K562 (cell line): Measurements from ENCODE around the gene EMID1. TPM values are rescaled to one million over a fixed set of nuclear protein-coding genes. Genes with fewer than 3 reads are reported as not detected.

Source experiments
- FOXK1 ChIP-seq: sonication (generic); formaldehyde crosslinking; IDR thresholded peaks from 2 replicates; pipeline ENCODE4 v1.8.0; 2022; ENCODE audit warnings: missing genetic modification reagents, mild to moderate bottlenecking, borderline replicate concordance
- MCM3 ChIP-seq: fragments of 450-650 bp; IDR thresholded peaks from 2 replicates; pipeline ENCODE4 v1.6.1; 2016
- PHB2 ChIP-seq: fragments of 450-650 bp; IDR thresholded peaks from 2 replicates; pipeline ENCODE4 v1.6.1; 2017; ENCODE audit warnings: low read depth
- ZNF408 ChIP-seq: fragments of 250-450 bp; sonication (Bioruptor Pico); IDR thresholded peaks from 2 replicates; pipeline ENCODE4 v1.4.0; 2020; ENCODE audit warnings: low read depth, mild to moderate bottlenecking, moderate library complexity
- ZNF644 ChIP-seq: fragments of 200-800 bp; sonication (Bioruptor generic); IDR thresholded peaks from 2 replicates; pipeline ENCODE4 v1.6.1; 2016; ENCODE audit warnings: low read depth, missing genetic modification characterization, missing compliant biosample characterization
- ZNF766 ChIP-seq: fragments of 200-800 bp; sonication (Bioruptor generic); conservative IDR thresholded peaks from 2 replicates; pipeline ENCODE4 v1.6.1; 2016; ENCODE audit warnings: missing genetic modification characterization, missing compliant biosample characterization
- polyA plus RNA-seq, 8 experiments: library from polyadenylated mRNA; depleted of rRNA in 4 of 8; stranded (reverse) in 5 of 8; unstranded in 3 of 8; fragments of >200 nt; fragmentation: Nextera tagmentation in 2 of 8; fragmentation: Illumina TruSeq in 1 of 8; extraction: Ambion mirVana in 2 of 8; extraction: Trizol in 1 of 8; gene quantifications; 2 replicates each; pipeline versions ENCODE4 v1.2.1 to v1.2.3, GENCODE V29; 2011 to 2014; ENCODE audit warnings: inconsistent platforms in 1 of 8, missing spikeins in 1 of 8
- total RNA-seq, 7 experiments: library from RNA; depleted of rRNA in 6 of 7; stranded (reverse); fragments of >200 nt in 6 of 7; fragmentation: Illumina TruSeq in 2 of 7; extraction: Trizol in 2 of 7; gene quantifications; 2 replicates each; pipeline versions ENCODE4 v1.2.1 to v1.2.3, GENCODE V29; 2011 to 2021; ENCODE audit warnings: low replicate concordance in 1 of 7
- TF ChIP-seq, protein P1 (sequence below): fragments of 250-450 bp; sonication (Bioruptor Pico); IDR thresholded peaks from 2 replicates; pipeline ENCODE4 v1.4.0; 2020; ENCODE audit warnings: mild to moderate bottlenecking, moderate library complexity, borderline replicate concordance
- TF ChIP-seq, protein P2 (sequence below): fragments of 450-650 bp; IDR thresholded peaks from 2 replicates; pipeline ENCODE4 v1.6.1; 2016; ENCODE audit warnings: borderline replicate concordance
- TF ChIP-seq, protein P3 (sequence below): fragments of 450-650 bp; IDR thresholded peaks from 2 replicates; pipeline ENCODE4 v1.6.1; 2016; ENCODE audit warnings: mild to moderate bottlenecking, moderate library complexity
- TF ChIP-seq, protein P4 (sequence below): sonication (generic); formaldehyde crosslinking; IDR thresholded peaks from 2 replicates; pipeline ENCODE4 v1.9.0; 2022; ENCODE audit warnings: mild to moderate bottlenecking, missing genetic modification reagents

The EMID1 gene
- total and polyA plus RNA-seq, 9 of the 15 experiments (the other 6 are each of a cell fraction or from before 2014, with no cell fraction given): 0.15 to 7.2 (median 2.7) TPM

DNA sequence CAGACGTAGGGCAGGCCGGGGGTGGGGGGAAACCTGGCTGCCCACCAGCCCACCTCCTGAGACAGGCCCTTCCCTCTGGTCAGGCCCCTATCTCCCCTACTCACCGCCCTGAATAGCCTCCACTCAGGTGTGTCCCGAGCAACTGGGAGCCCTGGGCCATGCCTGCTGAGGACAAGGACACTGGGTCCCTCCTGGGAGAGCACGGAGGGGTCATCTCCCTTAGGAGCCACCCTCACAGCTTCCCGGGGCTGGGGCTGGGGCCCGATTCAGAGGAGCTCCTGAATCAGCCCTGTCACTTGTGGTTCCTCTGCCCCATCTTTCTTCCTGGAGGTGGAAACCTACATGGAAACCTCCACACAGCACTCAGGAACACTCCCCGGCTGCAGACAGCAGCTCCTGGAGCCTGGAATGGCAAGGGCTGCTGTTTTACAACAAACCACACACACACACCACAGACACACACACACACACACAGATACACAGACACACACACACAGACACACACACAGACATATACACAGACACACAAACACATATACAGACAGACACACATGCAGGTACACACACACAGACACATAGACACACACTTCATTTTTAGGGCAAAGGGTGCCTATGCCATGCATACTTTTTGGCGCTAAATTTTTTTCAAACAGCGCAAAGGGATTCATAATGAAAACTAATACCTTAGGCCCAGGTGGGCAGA lies 9.6 kb upstream of the EMID1 start (continued):
- TF ChIP-seq, protein P1, sequence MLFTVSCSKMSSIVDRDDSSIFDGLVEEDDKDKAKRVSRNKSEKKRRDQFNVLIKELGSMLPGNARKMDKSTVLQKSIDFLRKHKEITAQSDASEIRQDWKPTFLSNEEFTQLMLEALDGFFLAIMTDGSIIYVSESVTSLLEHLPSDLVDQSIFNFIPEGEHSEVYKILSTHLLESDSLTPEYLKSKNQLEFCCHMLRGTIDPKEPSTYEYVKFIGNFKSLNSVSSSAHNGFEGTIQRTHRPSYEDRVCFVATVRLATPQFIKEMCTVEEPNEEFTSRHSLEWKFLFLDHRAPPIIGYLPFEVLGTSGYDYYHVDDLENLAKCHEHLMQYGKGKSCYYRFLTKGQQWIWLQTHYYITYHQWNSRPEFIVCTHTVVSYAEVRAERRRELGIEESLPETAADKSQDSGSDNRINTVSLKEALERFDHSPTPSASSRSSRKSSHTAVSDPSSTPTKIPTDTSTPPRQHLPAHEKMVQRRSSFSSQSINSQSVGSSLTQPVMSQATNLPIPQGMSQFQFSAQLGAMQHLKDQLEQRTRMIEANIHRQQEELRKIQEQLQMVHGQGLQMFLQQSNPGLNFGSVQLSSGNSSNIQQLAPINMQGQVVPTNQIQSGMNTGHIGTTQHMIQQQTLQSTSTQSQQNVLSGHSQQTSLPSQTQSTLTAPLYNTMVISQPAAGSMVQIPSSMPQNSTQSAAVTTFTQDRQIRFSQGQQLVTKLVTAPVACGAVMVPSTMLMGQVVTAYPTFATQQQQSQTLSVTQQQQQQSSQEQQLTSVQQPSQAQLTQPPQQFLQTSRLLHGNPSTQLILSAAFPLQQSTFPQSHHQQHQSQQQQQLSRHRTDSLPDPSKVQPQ: no peak
- no peak for TF ChIP-seq FOXK1 (CRISPR knock-in tag)
- peak; percentile 50; the same call in 1 of the 2 replicates for TF ChIP-seq ZNF766 (CRISPR knock-in tag)
- TF ChIP-seq, protein P2, sequence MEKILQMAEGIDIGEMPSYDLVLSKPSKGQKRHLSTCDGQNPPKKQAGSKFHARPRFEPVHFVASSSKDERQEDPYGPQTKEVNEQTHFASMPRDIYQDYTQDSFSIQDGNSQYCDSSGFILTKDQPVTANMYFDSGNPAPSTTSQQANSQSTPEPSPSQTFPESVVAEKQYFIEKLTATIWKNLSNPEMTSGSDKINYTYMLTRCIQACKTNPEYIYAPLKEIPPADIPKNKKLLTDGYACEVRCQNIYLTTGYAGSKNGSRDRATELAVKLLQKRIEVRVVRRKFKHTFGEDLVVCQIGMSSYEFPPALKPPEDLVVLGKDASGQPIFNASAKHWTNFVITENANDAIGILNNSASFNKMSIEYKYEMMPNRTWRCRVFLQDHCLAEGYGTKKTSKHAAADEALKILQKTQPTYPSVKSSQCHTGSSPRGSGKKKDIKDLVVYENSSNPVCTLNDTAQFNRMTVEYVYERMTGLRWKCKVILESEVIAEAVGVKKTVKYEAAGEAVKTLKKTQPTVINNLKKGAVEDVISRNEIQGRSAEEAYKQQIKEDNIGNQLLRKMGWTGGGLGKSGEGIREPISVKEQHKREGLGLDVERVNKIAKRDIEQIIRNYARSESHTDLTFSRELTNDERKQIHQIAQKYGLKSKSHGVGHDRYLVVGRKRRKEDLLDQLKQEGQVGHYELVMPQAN: peak; percentile 62
- TF ChIP-seq ZNF644 (tag): no peak
- TF ChIP-seq, protein P3, sequence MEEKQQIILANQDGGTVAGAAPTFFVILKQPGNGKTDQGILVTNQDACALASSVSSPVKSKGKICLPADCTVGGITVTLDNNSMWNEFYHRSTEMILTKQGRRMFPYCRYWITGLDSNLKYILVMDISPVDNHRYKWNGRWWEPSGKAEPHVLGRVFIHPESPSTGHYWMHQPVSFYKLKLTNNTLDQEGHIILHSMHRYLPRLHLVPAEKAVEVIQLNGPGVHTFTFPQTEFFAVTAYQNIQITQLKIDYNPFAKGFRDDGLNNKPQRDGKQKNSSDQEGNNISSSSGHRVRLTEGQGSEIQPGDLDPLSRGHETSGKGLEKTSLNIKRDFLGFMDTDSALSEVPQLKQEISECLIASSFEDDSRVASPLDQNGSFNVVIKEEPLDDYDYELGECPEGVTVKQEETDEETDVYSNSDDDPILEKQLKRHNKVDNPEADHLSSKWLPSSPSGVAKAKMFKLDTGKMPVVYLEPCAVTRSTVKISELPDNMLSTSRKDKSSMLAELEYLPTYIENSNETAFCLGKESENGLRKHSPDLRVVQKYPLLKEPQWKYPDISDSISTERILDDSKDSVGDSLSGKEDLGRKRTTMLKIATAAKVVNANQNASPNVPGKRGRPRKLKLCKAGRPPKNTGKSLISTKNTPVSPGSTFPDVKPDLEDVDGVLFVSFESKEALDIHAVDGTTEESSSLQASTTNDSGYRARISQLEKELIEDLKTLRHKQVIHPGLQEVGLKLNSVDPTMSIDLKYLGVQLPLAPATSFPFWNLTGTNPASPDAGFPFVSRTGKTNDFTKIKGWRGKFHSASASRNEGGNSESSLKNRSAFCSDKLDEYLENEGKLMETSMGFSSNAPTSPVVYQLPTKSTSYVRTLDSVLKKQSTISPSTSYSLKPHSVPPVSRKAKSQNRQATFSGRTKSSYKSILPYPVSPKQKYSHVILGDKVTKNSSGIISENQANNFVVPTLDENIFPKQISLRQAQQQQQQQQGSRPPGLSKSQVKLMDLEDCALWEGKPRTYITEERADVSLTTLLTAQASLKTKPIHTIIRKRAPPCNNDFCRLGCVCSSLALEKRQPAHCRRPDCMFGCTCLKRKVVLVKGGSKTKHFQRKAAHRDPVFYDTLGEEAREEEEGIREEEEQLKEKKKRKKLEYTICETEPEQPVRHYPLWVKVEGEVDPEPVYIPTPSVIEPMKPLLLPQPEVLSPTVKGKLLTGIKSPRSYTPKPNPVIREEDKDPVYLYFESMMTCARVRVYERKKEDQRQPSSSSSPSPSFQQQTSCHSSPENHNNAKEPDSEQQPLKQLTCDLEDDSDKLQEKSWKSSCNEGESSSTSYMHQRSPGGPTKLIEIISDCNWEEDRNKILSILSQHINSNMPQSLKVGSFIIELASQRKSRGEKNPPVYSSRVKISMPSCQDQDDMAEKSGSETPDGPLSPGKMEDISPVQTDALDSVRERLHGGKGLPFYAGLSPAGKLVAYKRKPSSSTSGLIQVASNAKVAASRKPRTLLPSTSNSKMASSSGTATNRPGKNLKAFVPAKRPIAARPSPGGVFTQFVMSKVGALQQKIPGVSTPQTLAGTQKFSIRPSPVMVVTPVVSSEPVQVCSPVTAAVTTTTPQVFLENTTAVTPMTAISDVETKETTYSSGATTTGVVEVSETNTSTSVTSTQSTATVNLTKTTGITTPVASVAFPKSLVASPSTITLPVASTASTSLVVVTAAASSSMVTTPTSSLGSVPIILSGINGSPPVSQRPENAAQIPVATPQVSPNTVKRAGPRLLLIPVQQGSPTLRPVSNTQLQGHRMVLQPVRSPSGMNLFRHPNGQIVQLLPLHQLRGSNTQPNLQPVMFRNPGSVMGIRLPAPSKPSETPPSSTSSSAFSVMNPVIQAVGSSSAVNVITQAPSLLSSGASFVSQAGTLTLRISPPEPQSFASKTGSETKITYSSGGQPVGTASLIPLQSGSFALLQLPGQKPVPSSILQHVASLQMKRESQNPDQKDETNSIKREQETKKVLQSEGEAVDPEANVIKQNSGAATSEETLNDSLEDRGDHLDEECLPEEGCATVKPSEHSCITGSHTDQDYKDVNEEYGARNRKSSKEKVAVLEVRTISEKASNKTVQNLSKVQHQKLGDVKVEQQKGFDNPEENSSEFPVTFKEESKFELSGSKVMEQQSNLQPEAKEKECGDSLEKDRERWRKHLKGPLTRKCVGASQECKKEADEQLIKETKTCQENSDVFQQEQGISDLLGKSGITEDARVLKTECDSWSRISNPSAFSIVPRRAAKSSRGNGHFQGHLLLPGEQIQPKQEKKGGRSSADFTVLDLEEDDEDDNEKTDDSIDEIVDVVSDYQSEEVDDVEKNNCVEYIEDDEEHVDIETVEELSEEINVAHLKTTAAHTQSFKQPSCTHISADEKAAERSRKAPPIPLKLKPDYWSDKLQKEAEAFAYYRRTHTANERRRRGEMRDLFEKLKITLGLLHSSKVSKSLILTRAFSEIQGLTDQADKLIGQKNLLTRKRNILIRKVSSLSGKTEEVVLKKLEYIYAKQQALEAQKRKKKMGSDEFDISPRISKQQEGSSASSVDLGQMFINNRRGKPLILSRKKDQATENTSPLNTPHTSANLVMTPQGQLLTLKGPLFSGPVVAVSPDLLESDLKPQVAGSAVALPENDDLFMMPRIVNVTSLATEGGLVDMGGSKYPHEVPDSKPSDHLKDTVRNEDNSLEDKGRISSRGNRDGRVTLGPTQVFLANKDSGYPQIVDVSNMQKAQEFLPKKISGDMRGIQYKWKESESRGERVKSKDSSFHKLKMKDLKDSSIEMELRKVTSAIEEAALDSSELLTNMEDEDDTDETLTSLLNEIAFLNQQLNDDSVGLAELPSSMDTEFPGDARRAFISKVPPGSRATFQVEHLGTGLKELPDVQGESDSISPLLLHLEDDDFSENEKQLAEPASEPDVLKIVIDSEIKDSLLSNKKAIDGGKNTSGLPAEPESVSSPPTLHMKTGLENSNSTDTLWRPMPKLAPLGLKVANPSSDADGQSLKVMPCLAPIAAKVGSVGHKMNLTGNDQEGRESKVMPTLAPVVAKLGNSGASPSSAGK: 0 out of 2 replicates have a peak, but pooled peaks have one; percentile 1
- TF ChIP-seq ZNF408 (CRISPR knock-in tag): no peak
- no peak for TF ChIP-seq MCM3
- TF ChIP-seq PHB2: peak; percentile 34; the same call in 1 of the 2 replicates
- TF ChIP-seq, protein P4, sequence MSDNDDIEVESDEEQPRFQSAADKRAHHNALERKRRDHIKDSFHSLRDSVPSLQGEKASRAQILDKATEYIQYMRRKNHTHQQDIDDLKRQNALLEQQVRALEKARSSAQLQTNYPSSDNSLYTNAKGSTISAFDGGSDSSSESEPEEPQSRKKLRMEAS (CRISPR knock-in tag): no peak
